Smooth muscle cell (in vitro differentiated cells): Measurements from ENCODE around the gene ZNF775. TPM values are rescaled to one million over a fixed set of nuclear protein-coding genes. Genes with fewer than 3 reads are reported as not detected.

Experiments used
- DNase-seq: peaks from one replicate; lab custom pipeline; 2025; ENCODE audit not compliant: unreplicated experiment; lab: John Stamatoyannopoulos, UW
- H2AFZ ChIP-seq: fragments of 200-600 bp; sonication (generic); 2 replicates; pipeline ENCODE4 v1.6.0; 2016; ENCODE audit warnings: antibody characterized with exemption, low read depth, mild to moderate bottlenecking
- H3F3A ChIP-seq: fragments of 200-600 bp; sonication (generic); 2 replicates; pipeline ENCODE4 v1.6.0; 2017; ENCODE audit warnings: antibody characterized with exemption, low read depth
- H3K27ac ChIP-seq: fragments of 200-600 bp; sonication (generic); 2 replicates; pipeline ENCODE4 v1.5.1; 2016; ENCODE audit warnings: low read depth, mild to moderate bottlenecking
- H3K27me3 ChIP-seq: fragments of 200-600 bp; sonication (generic); 2 replicates; pipeline ENCODE4 v1.6.1; 2016; ENCODE audit warnings: low read depth, mild to moderate bottlenecking
- H3K36me3 ChIP-seq: fragments of 200-600 bp; sonication (generic); 2 replicates; pipeline ENCODE4 v1.5.1; 2016; ENCODE audit warnings: low read depth
- H3K4me1 ChIP-seq: fragments of 200-600 bp; sonication (generic); 2 replicates; pipeline ENCODE4 v1.5.1; 2016; ENCODE audit warnings: low read depth
- H3K4me2 ChIP-seq: fragments of 200-600 bp; sonication (generic); 2 replicates; pipeline ENCODE4 v1.6.0; 2016; ENCODE audit warnings: mild to moderate bottlenecking
- H3K4me3 ChIP-seq: fragments of 200-600 bp; sonication (generic); 2 replicates; pipeline ENCODE4 v1.5.1; 2016; ENCODE audit warnings: mild to moderate bottlenecking
- H3K79me2 ChIP-seq: fragments of 200-600 bp; sonication (generic); 2 replicates; pipeline ENCODE4 v1.6.0; 2016; ENCODE audit warnings: low read depth, mild to moderate bottlenecking
- H3K9ac ChIP-seq: fragments of 200-600 bp; sonication (generic); 2 replicates; pipeline ENCODE4 v1.6.0; 2016; ENCODE audit warnings: low read depth
- H3K9me3 ChIP-seq: fragments of 200-600 bp; sonication (generic); replicated peaks from 2 replicates; pipeline ENCODE4 v1.5.1; 2016; ENCODE audit warnings: low read depth
- H4K20me1 ChIP-seq: fragments of 200-600 bp; sonication (generic); 2 replicates; pipeline ENCODE4 v1.6.0; 2016; ENCODE audit warnings: low read depth
- CTCF ChIP-seq: fragments of 200-600 bp; sonication (generic); IDR thresholded peaks from 2 replicates; pipeline ENCODE4 v1.5.1; 2017; ENCODE audit warnings: borderline replicate concordance, mild to moderate bottlenecking, antibody characterized with exemption; ENCODE audit not compliant: insufficient read depth, poor library complexity, severe bottlenecking
- WGBS: methylation state at CpG from one replicate; pipeline ENCODE4 v1.1.7; 2016; ENCODE audit warnings: low lambda C conversion rate; 5-methylcytosine and 5-hydroxymethylcytosine counted together
- polyA plus RNA-seq: library from polyadenylated mRNA; unstranded; fragments of >200 nt; fragmentation: Nextera tagmentation; extraction: Ambion mirVana; gene quantifications from 2 replicates; pipeline ENCODE4 v1.2.1, GENCODE V29; 2016
- total RNA-seq: library from RNA; depleted of rRNA; stranded (reverse); fragments of >200 nt; gene quantifications from 2 replicates; pipeline ENCODE4 v1.2.3, GENCODE V29; 2014

Gene ZNF775
- total and polyA plus RNA-seq, 2 experiments from 2014 or later, result 5.9 to 23.8 TPM

- TF ChIP-seq CTCF, result no peak
- Histone ChIP-seq H4K20me1 (no peaks in the 10 kb centered on the region), H3K9ac (no peak overlapping the region), H3K27ac (no peak overlapping the region), H3K9me3 (no peaks in the 10 kb centered on the region), H2AFZ (no peak overlapping the region), H3K79me2 (no peaks in the 10 kb centered on the region), H3K4me2 (no peak overlapping the region), H3F3A (no peaks in the 10 kb centered on the region), H3K36me3 (no peaks in the 10 kb centered on the region), H3K4me1 (peaks cover 8% of the 10 kb centered on the region), H3K27me3 (peaks cover under 1% of the 10 kb centered on the region), H3K4me3 (no peak overlapping the region)
- 58% methylated on average over 7 of the region's 7 CpGs for WGBS
- DNase-seq, result no peak
Observed at GRCh38 chr7:150335108-150335773, 43.9 kb upstream of the ZNF775 start.

GRCh38 chr7:150335774-150336112 is 43.4 kb upstream of the ZNF775 start:
- Histone ChIP-seq H2AFZ (no peak overlapping the region), H3F3A (no peaks in the 10 kb centered on the region), H3K9me3 (no peaks in the 10 kb centered on the region), H4K20me1 (no peaks in the 10 kb centered on the region), H3K4me3 (no peak overlapping the region), H3K36me3 (no peaks in the 10 kb centered on the region), H3K27me3 (peaks cover 6% of the 10 kb centered on the region), H3K4me1 (peaks cover 13% of the 10 kb centered on the region), H3K9ac (no peak overlapping the region), H3K27ac (no peak overlapping the region), H3K79me2 (no peaks in the 10 kb centered on the region), H3K4me2 (no peak overlapping the region)
- DNase-seq, result no peak
- no peak for TF ChIP-seq CTCF
- WGBS, result 87% methylated on average over 6 of the region's 6 CpGs

- no peak overlapping the region for H3K9ac ChIP-seq
- no peak overlapping the region for H3K4me3 ChIP-seq
- no peaks in the 10 kb centered on the region for H3K9me3 ChIP-seq
- H3K36me3 ChIP-seq, result no peaks in the 10 kb centered on the region
- H3F3A ChIP-seq, result no peaks in the 10 kb centered on the region
- no peak overlapping the region for H2AFZ ChIP-seq
- H3K4me2 ChIP-seq, result no peak overlapping the region
- no peak for DNase-seq
- no peaks in the 10 kb centered on the region for H3K79me2 ChIP-seq
- H3K4me1 ChIP-seq, result peaks cover 19% of the 10 kb centered on the region
- no peak overlapping the region for H3K27ac ChIP-seq
- H4K20me1 ChIP-seq, result no peaks in the 10 kb centered on the region
- TF ChIP-seq CTCF, result no peak
- peaks cover 16% of the 10 kb centered on the region for H3K27me3 ChIP-seq
- WGBS, result 97% methylated on average over 14 of the region's 14 CpGs
Observed at GRCh38 chr7:150336746-150337145, 42.4 kb upstream of the ZNF775 start.

- Histone ChIP-seq H3K9me3 (no peaks in the 10 kb centered on the region), H4K20me1 (no peaks in the 10 kb centered on the region), H3K36me3 (no peaks in the 10 kb centered on the region), H3K4me1 (peaks cover 19% of the 10 kb centered on the region), H3K4me2 (no peak overlapping the region), H3K9ac (no peak overlapping the region), H3K79me2 (no peaks in the 10 kb centered on the region), H2AFZ (no peak overlapping the region), H3K27me3 (peaks cover 20% of the 10 kb centered on the region), H3K4me3 (no peak overlapping the region), H3F3A (no peaks in the 10 kb centered on the region), H3K27ac (no peak overlapping the region)
- TF ChIP-seq CTCF, result no peak
- no peak for DNase-seq
- WGBS, result 96% methylated on average over 18 of the region's 18 CpGs
Observed at GRCh38 chr7:150337179-150337578, 42.0 kb upstream of the ZNF775 start.
